ENCODE results near the gene PCSK1N. TPM values are rescaled to one million over a fixed set of nuclear protein-coding genes. Genes with fewer than 3 reads are reported as not detected.

PCSK1N gene
- total and polyA plus RNA-seq, 2 experiments from 2014 or later: 1.4 to 3.1 TPM

DNA sequence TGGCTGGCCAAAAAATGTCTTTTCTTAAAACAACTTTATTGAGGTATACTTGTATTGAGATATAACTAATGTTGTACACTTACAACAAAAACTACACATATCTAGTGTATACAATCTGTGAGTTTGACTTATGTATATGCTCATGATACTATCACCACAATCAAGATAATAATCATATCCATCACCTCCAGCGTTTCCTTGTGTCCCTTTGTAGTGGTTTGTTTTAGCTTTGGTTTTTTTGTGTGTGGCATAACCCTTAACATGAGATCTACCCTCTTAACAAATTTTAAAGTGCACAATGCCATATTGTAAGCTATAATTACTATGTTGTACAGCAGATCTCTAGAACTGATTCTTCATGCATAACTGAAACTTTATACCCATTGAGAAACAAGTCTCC lies 13.4 kb upstream of the PCSK1N start:
- Histone ChIP-seq H3K4me1 (ENCODE audit: insufficient read depth) (no peaks in the 10 kb centered on the region), H3K4me2 (ENCODE audit: unreplicated experiment) (no peak overlapping the region), H3K4me3 (no peak overlapping the region), H3K9me2 (ENCODE audit: insufficient read depth) (no peaks in the 10 kb centered on the region), H3K9me3 (ENCODE audit: low read depth) (no peaks in the 10 kb centered on the region), H3K79me2 (ENCODE audit: insufficient read depth) (no peaks in the 10 kb centered on the region), H3K27me3 (replicated peaks; ENCODE audit: insufficient read depth) (no peaks in the 10 kb centered on the region), H3K9ac (no peak overlapping the region), H2AFZ (no peak overlapping the region), H3K27ac (no peak overlapping the region), H4K20me1 (ENCODE audit: insufficient read depth) (no peaks in the 10 kb centered on the region), H3K36me3 (ENCODE audit: low read depth) (no peaks in the 10 kb centered on the region), H3F3A (ENCODE audit: insufficient read depth) (no peaks in the 10 kb centered on the region)
- 6 to 7% methylated on average over 1 of the region's 1 CpG for WGBS, 2 experiments (ENCODE audit: low coverage in 1 of 2, low lambda C conversion rate in 2 of 2, missing lambda C conversion rate in 2 of 2)
- DNase-seq: no peak
- in situ Hi-C loops (cut with MboI): no loop called here
- TF ChIP-seq EZH2phosphoT487 (IDR thresholded peaks at IDR 0.05; ENCODE audit: insufficient read depth, low read depth) (no peak), EZH2 (IDR thresholded peaks at IDR 0.05; ENCODE audit: insufficient read depth, poor library complexity, severe bottlenecking) (no peak)

DNA sequence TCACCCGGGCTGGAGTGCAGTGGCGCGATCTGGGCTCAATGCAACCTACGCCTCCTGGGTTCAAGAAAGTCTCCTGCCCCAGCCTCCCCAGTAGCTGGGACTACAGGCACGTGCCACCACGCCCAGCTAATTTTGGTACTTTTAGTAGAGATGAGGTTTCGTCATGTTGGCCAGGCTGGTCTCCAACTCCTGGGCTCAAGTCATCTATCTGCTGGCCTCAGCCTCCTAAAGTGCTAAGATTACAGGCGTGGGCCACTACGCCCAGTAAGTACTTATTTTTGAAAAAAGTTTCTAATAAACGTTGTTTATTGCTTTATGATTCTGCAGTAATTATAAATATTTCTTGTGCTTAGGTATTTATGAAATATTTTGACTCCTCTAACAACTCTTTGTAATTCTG lies 4.3 kb upstream of the PCSK1N start:
- Histone ChIP-seq H3K9me2 (ENCODE audit: insufficient read depth) (no peaks in the 10 kb centered on the region), H3K4me1 (ENCODE audit: insufficient read depth) (no peaks in the 10 kb centered on the region), H3K36me3 (ENCODE audit: low read depth) (no peaks in the 10 kb centered on the region), H3K79me2 (ENCODE audit: insufficient read depth) (no peaks in the 10 kb centered on the region), H3K27ac (no peak overlapping the region), H3F3A (ENCODE audit: insufficient read depth) (no peaks in the 10 kb centered on the region), H4K20me1 (ENCODE audit: insufficient read depth) (no peaks in the 10 kb centered on the region), H3K4me2 (ENCODE audit: unreplicated experiment) (no peak overlapping the region), H3K4me3 (no peak overlapping the region), H3K9me3 (ENCODE audit: low read depth) (no peaks in the 10 kb centered on the region), H3K27me3 (replicated peaks; ENCODE audit: insufficient read depth) (no peaks in the 10 kb centered on the region), H3K9ac (no peak overlapping the region), H2AFZ (no peak overlapping the region)
- TF ChIP-seq EZH2 (IDR thresholded peaks at IDR 0.05; ENCODE audit: insufficient read depth, poor library complexity, severe bottlenecking): no peak
- TF ChIP-seq EZH2phosphoT487 (IDR thresholded peaks at IDR 0.05; ENCODE audit: insufficient read depth, low read depth): no peak
- in situ Hi-C loops (cut with MboI): no loop called here
- WGBS, 2 experiments (ENCODE audit: low coverage in 1 of 2, low lambda C conversion rate in 2 of 2, missing lambda C conversion rate in 2 of 2): 67 to 75% methylated on average over 8 to 10 of the region's 10 CpGs
- DNase-seq: no peak

DNA sequence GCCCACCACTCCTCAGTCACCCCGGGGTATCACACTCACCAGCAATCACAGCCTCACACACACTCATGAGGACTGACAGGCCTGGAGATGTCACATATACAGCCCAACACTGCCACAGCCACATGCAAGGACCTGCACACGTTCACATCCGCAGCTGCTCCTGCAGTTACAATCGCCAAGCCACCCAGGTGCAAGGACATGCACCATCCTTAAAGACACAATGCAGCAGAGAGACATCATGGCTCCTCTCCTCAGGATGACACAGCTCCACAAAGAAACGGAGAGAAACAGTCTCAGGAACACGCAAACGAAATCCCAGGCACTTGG lies 1.1 kb downstream of the PCSK1N start:
- in situ Hi-C loops (cut with MboI): no loop called here
- Histone ChIP-seq H3K27ac (no peak overlapping the region), H2AFZ (no peak overlapping the region), H3K9me3 (ENCODE audit: low read depth) (no peaks in the 10 kb centered on the region), H3F3A (ENCODE audit: insufficient read depth) (no peaks in the 10 kb centered on the region), H3K36me3 (ENCODE audit: low read depth) (no peaks in the 10 kb centered on the region), H3K9ac (no peak overlapping the region), H3K9me2 (ENCODE audit: insufficient read depth) (no peaks in the 10 kb centered on the region), H3K4me3 (no peak overlapping the region), H3K79me2 (ENCODE audit: insufficient read depth) (no peaks in the 10 kb centered on the region), H3K27me3 (replicated peaks; ENCODE audit: insufficient read depth) (0 out of 2 replicates have a peak, but pooled peaks cover 4% of the 10 kb centered on the region), H3K4me1 (ENCODE audit: insufficient read depth) (no peaks in the 10 kb centered on the region), H4K20me1 (ENCODE audit: insufficient read depth) (no peaks in the 10 kb centered on the region), H3K4me2 (ENCODE audit: unreplicated experiment) (no peak overlapping the region)
- WGBS, 2 experiments (ENCODE audit: low coverage in 1 of 2, low lambda C conversion rate in 2 of 2, missing lambda C conversion rate in 2 of 2): 6 to 40% methylated on average over 2 to 6 of the region's 7 CpGs
- DNase-seq: no peak
- no peak for TF ChIP-seq EZH2phosphoT487 (IDR thresholded peaks at IDR 0.05; ENCODE audit: insufficient read depth, low read depth)
- no peak for TF ChIP-seq EZH2 (IDR thresholded peaks at IDR 0.05; ENCODE audit: insufficient read depth, poor library complexity, severe bottlenecking)

DNA sequence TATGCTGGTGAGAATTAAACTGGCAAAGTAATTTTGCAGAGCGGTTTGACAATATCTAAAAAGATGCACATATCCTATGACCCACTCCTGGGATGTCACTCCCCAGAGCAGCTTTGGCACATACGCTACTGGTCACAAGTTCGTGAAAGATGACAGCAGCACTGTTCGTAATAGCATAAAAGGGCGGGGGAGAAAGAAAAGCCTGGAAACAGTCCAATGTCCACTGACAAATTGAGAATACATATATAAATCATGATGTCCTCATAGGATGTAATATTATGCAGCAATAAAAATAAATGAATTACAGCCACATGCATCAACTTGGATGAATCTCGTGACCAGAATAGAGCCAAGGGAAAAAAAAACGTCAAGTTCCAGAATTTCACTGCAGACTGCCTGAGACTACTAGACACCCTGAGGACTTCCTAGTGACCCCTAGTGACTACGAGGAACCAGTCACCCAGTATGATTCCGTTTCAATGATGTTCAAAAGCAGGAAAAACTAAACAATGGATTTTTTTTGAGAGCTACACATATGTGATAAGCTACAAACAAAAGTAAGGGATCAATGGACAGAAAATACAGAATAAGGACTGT lies 1.8 kb downstream of the PCSK1N start:
- Histone ChIP-seq H3K27me3 (replicated peaks; ENCODE audit: insufficient read depth) (0 out of 2 replicates have a peak, but pooled peaks cover 4% of the 10 kb centered on the region), H3K36me3 (ENCODE audit: low read depth) (no peaks in the 10 kb centered on the region), H3K79me2 (ENCODE audit: insufficient read depth) (no peaks in the 10 kb centered on the region), H3K4me3 (no peak overlapping the region), H2AFZ (no peak overlapping the region), H4K20me1 (ENCODE audit: insufficient read depth) (no peaks in the 10 kb centered on the region), H3K4me1 (ENCODE audit: insufficient read depth) (no peaks in the 10 kb centered on the region), H3K9me3 (ENCODE audit: low read depth) (no peaks in the 10 kb centered on the region), H3K9ac (no peak overlapping the region), H3K4me2 (ENCODE audit: unreplicated experiment) (no peak overlapping the region), H3K27ac (no peak overlapping the region), H3F3A (ENCODE audit: insufficient read depth) (no peaks in the 10 kb centered on the region), H3K9me2 (ENCODE audit: insufficient read depth) (no peaks in the 10 kb centered on the region)
- in situ Hi-C loops (cut with MboI): no loop called here
- 23 to 31% methylated on average over 9 of the region's 9 CpGs for WGBS, 2 experiments (ENCODE audit: low coverage in 1 of 2, low lambda C conversion rate in 2 of 2, missing lambda C conversion rate in 2 of 2)
- TF ChIP-seq EZH2 (IDR thresholded peaks at IDR 0.05; ENCODE audit: insufficient read depth, poor library complexity, severe bottlenecking): no peak
- no peak for DNase-seq

DNA sequence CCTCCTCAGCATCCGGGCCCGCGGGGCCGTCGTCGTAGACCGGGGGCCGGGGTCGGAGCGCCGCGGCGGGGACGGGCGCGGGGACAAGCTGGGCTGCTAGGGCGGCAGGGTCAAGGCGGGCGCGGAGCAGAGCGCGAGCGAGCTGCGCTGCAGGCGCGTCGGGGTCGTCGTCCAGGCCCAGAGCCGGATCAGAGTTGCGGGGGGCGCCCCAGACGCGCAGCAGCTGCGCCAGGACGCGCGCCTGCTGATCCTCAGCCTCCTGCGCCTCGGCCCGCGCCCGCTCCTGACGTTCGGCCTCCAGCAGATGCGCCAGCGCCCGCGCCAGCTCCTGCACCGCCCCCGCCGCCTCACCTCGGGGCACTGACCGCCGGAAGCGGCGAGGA lies 3.5 kb downstream of the PCSK1N start:
- Histone ChIP-seq H3K27me3 (replicated peaks; ENCODE audit: insufficient read depth) (0 out of 2 replicates have a peak, but pooled peaks cover 4% of the 10 kb centered on the region), H3K27ac (no peak overlapping the region), H3K36me3 (ENCODE audit: low read depth) (no peaks in the 10 kb centered on the region), H3K9me2 (ENCODE audit: insufficient read depth) (no peaks in the 10 kb centered on the region), H4K20me1 (ENCODE audit: insufficient read depth) (no peaks in the 10 kb centered on the region), H3K4me1 (ENCODE audit: insufficient read depth) (no peaks in the 10 kb centered on the region), H3F3A (ENCODE audit: insufficient read depth) (no peaks in the 10 kb centered on the region), H3K79me2 (ENCODE audit: insufficient read depth) (no peaks in the 10 kb centered on the region), H3K9me3 (ENCODE audit: low read depth) (no peaks in the 10 kb centered on the region), H3K4me3 (no peak overlapping the region), H3K4me2 (ENCODE audit: unreplicated experiment) (no peak overlapping the region), H2AFZ (no peak overlapping the region), H3K9ac (no peak overlapping the region)
- no peak for DNase-seq
- no peak for TF ChIP-seq EZH2phosphoT487 (IDR thresholded peaks at IDR 0.05; ENCODE audit: insufficient read depth, low read depth)
- TF ChIP-seq EZH2 (IDR thresholded peaks at IDR 0.05; ENCODE audit: insufficient read depth, poor library complexity, severe bottlenecking): no peak
- in situ Hi-C loops (cut with MboI): no loop called here
- WGBS, 2 experiments (ENCODE audit: low coverage in 1 of 2, low lambda C conversion rate in 2 of 2, missing lambda C conversion rate in 2 of 2): 66 to 72% methylated on average over 2 to 19 of the region's 57 CpGs
